ENCODE data around the gene SRSF6. TPM values are rescaled to one million over a fixed set of nuclear protein-coding genes. Genes with fewer than 3 reads are reported as not detected.

SRSF6 gene
- total RNA-seq, 2 donors from 2014 or later, result 128 to 158 TPM

- Mint-ChIP-seq H3K27ac (peak overlapping the region; percentile 99), H3K27me3 (ENCODE audit: low read depth) (peaks cover 6% of the 10 kb centered on the region), H3K4me3 (peak overlapping the region; percentile 89 to 98), H3K36me3 (ENCODE audit: insufficient read depth in 2 of 2) (peaks cover 18 to 28% of the 10 kb centered on the region in 2 donors), H3K9me3 (no peaks in the 10 kb centered on the region), H3K4me1 (ENCODE audit: low read depth) (peaks cover 33% of the 10 kb centered on the region)
- DNase-seq, result peak; percentile 85 to 89
- peak; percentile 81 to 84 for ATAC-seq (replicated peaks in 1 of 2)
These were observed 672 bp upstream of the SRSF6 start for GRCh38 chr20:43456809-43457639.

- no peaks in the 10 kb centered on the region for H3K9me3 Mint-ChIP-seq
- DNase-seq, result no peak
- H3K27me3 Mint-ChIP-seq (ENCODE audit: low read depth), result peaks cover 6% of the 10 kb centered on the region
- peak overlapping the region; percentile 98 for H3K27ac Mint-ChIP-seq
- H3K4me3 Mint-ChIP-seq, result peak overlapping the region; percentile 89 to 98
- H3K4me1 Mint-ChIP-seq (ENCODE audit: low read depth), result peaks cover 38% of the 10 kb centered on the region
- ATAC-seq (replicated peaks in 1 of 2), result peak; percentile 0 to 1
- peaks cover 22 to 39% of the 10 kb centered on the region in 2 donors for H3K36me3 Mint-ChIP-seq (ENCODE audit: insufficient read depth in 2 of 2)
These were observed 777 bp downstream of the SRSF6 start for GRCh38 chr20:43458422-43458924.

- H3K4me1 Mint-ChIP-seq (ENCODE audit: low read depth), result peaks cover 44% of the 10 kb centered on the region
- H3K27ac Mint-ChIP-seq, result peak overlapping the region; percentile 98
- DNase-seq, result peak; percentile 19 to 39
- H3K36me3 Mint-ChIP-seq (ENCODE audit: insufficient read depth in 2 of 2), result peaks cover 24 to 46% of the 10 kb centered on the region in 2 donors
- H3K4me3 Mint-ChIP-seq, result peak overlapping the region; percentile 89 to 98
- ATAC-seq (replicated peaks in 1 of 2), result no peak
- no peaks in the 10 kb centered on the region for H3K9me3 Mint-ChIP-seq
- peaks cover 2% of the 10 kb centered on the region for H3K27me3 Mint-ChIP-seq (ENCODE audit: low read depth)
These were observed 1.6 kb downstream of the SRSF6 start for GRCh38 chr20:43459022-43459942.

- Mint-ChIP-seq H3K36me3 (ENCODE audit: insufficient read depth in 2 of 2) (peaks cover 24 to 48% of the 10 kb centered on the region in 2 donors), H3K4me3 (peak overlapping the region; percentile 34 to 98), H3K4me1 (ENCODE audit: low read depth) (peaks cover 44% of the 10 kb centered on the region), H3K27me3 (ENCODE audit: low read depth) (no peaks in the 10 kb centered on the region), H3K27ac (peak overlapping the region; percentile 98), H3K9me3 (no peaks in the 10 kb centered on the region)
- DNase-seq (no peak), ATAC-seq (replicated peaks in 1 of 2) (no peak)
These were observed 2.6 kb downstream of the SRSF6 start for GRCh38 chr20:43460172-43460829.

- Mint-ChIP-seq H3K27ac (peak overlapping the region; percentile 98), H3K27me3 (ENCODE audit: low read depth) (no peaks in the 10 kb centered on the region)
These were observed 3.1 kb downstream of the SRSF6 start for GRCh38 chr20:43460830-43461200.

GRCh38 chr20:43461894-43462659 lies 4.4 kb downstream of the SRSF6 start:
- Mint-ChIP-seq H3K9me3 (no peaks in the 10 kb centered on the region), H3K27me3 (ENCODE audit: low read depth) (no peaks in the 10 kb centered on the region), H3K36me3 (ENCODE audit: insufficient read depth in 2 of 2) (peaks cover 28 to 52% of the 10 kb centered on the region in 2 donors), H3K4me1 (ENCODE audit: low read depth) (peaks cover 38% of the 10 kb centered on the region), H3K4me3 (no peak overlapping the region), H3K27ac (peak overlapping the region; percentile 86)
- DNase-seq, result no peak
- ATAC-seq (replicated peaks in 1 of 2), result no peak

More at GRCh38 chr20:43460830-43461200, 3.1 kb downstream of the SRSF6 start:
- Mint-ChIP-seq H3K36me3 (ENCODE audit: insufficient read depth in 2 of 2) (peaks cover 24 to 52% of the 10 kb centered on the region in 2 donors), H3K4me1 (ENCODE audit: low read depth) (peaks cover 44% of the 10 kb centered on the region), H3K4me3 (peak overlapping the region; percentile 34 to 98), H3K9me3 (no peaks in the 10 kb centered on the region)
- ATAC-seq (replicated peaks in 1 of 2), result no peak
- DNase-seq, result no peak

GRCh38 chr20:43462660-43463526 lies 5.2 kb downstream of the SRSF6 start:
- H3K27ac Mint-ChIP-seq, result peak overlapping the region; percentile 47
- ATAC-seq (replicated peaks in 1 of 2) (no peak), DNase-seq (no peak)
- no peaks in the 10 kb centered on the region for H3K27me3 Mint-ChIP-seq (ENCODE audit: low read depth)
- peak overlapping the region in 1 of 2 donors; percentile 3 for H3K4me3 Mint-ChIP-seq
- no peaks in the 10 kb centered on the region for H3K9me3 Mint-ChIP-seq
- H3K36me3 Mint-ChIP-seq (ENCODE audit: insufficient read depth in 2 of 2), result peaks cover 28 to 54% of the 10 kb centered on the region in 2 donors
- H3K4me1 Mint-ChIP-seq (ENCODE audit: low read depth), result peaks cover 37% of the 10 kb centered on the region

- Mint-ChIP-seq H3K4me1 (ENCODE audit: low read depth) (peaks cover 37% of the 10 kb centered on the region), H3K36me3 (ENCODE audit: insufficient read depth in 2 of 2) (peaks cover 26 to 51% of the 10 kb centered on the region in 2 donors), H3K27me3 (ENCODE audit: low read depth) (no peaks in the 10 kb centered on the region), H3K4me3 (peak overlapping the region in 1 of 2 donors; percentile 3), H3K9me3 (no peaks in the 10 kb centered on the region), H3K27ac (peak overlapping the region; percentile 50)
- ATAC-seq (replicated peaks in 1 of 2) (no peak), DNase-seq (no peak)
These were observed 6.0 kb downstream of the SRSF6 start for GRCh38 chr20:43463527-43464218.

GRCh38 chr20:43464219-43464790 lies 6.6 kb downstream of the SRSF6 start:
- H3K9me3 Mint-ChIP-seq, result no peaks in the 10 kb centered on the region
- H3K36me3 Mint-ChIP-seq (ENCODE audit: insufficient read depth in 2 of 2), result peaks cover 23 to 50% of the 10 kb centered on the region in 2 donors
- ATAC-seq (replicated peaks in 1 of 2) (peak in 1 of 2 donors; percentile 9), DNase-seq (no peak)
- H3K27me3 Mint-ChIP-seq (ENCODE audit: low read depth), result no peaks in the 10 kb centered on the region
- H3K4me1 Mint-ChIP-seq (ENCODE audit: low read depth), result peaks cover 37% of the 10 kb centered on the region
- peak overlapping the region; percentile 50 for H3K27ac Mint-ChIP-seq
- no peak overlapping the region for H3K4me3 Mint-ChIP-seq

GRCh38 chr20:43465625-43465943 lies 7.9 kb downstream of the SRSF6 start:
- H3K27me3 Mint-ChIP-seq (ENCODE audit: low read depth), result no peaks in the 10 kb centered on the region
- no peaks in the 10 kb centered on the region for H3K9me3 Mint-ChIP-seq
- peaks cover 19 to 41% of the 10 kb centered on the region in 2 donors for H3K36me3 Mint-ChIP-seq (ENCODE audit: insufficient read depth in 2 of 2)
- H3K27ac Mint-ChIP-seq, result no peak overlapping the region
- peak in 1 of 2 donors; percentile 22 for ATAC-seq (replicated peaks in 1 of 2)
- no peak overlapping the region for H3K4me3 Mint-ChIP-seq
- DNase-seq, result no peak
- H3K4me1 Mint-ChIP-seq (ENCODE audit: low read depth), result peaks cover 24% of the 10 kb centered on the region

GRCh38 chr20:43467589-43467988 lies 9.9 kb downstream of the SRSF6 start:
- ATAC-seq (replicated peaks in 1 of 2), result no peak
- H3K9me3 Mint-ChIP-seq, result no peaks in the 10 kb centered on the region
- peaks cover 11 to 27% of the 10 kb centered on the region in 2 donors for H3K36me3 Mint-ChIP-seq (ENCODE audit: insufficient read depth in 2 of 2)
- H3K27me3 Mint-ChIP-seq (ENCODE audit: low read depth), result no peaks in the 10 kb centered on the region
- peaks cover 10% of the 10 kb centered on the region for H3K4me1 Mint-ChIP-seq (ENCODE audit: low read depth)
- DNase-seq, result no peak
- no peak overlapping the region for H3K4me3 Mint-ChIP-seq
- no peak overlapping the region for H3K27ac Mint-ChIP-seq

Measured in activated T-cell treated with anti-CD3 and anti-CD28 coated beads, Interleukin-2, amount 50 U/mL, for 72 hours (primary cell).